COR-L47 (cell line): ENCODE data around the gene HAPLN1.

Source experiments
- DNase-seq: peaks from one replicate; lab custom pipeline; 2025; lab: John Stamatoyannopoulos, UW

HAPLN1 gene

DNA sequence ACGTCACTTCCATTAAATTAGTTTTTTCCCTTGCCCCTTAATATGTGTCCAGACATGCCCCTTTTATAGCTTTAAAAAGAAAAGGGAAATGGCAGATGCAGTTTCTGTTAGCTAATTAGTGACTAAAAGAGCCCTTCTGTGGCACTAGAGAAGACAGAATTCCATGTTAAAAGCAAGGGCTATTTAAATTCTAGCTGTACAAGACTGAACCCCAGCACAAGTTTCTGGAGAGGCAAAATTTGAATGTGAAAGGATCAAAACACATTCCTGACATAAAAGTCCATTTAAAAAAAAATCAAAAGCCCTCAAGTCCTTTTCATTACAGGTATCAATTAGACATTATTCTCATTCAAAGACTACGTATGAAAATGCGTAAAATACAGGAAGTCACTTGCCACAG, 78.7 kb downstream of the HAPLN1 start:
- no peak for DNase-seq

- DNase-seq = no peak
Measured at GRCh38 chr5:83639911-83640310, 80.7 kb downstream of the HAPLN1 start.

GRCh38 chr5:83636156-83636555, 84.5 kb downstream of the HAPLN1 start:
- DNase-seq = no peak

DNA sequence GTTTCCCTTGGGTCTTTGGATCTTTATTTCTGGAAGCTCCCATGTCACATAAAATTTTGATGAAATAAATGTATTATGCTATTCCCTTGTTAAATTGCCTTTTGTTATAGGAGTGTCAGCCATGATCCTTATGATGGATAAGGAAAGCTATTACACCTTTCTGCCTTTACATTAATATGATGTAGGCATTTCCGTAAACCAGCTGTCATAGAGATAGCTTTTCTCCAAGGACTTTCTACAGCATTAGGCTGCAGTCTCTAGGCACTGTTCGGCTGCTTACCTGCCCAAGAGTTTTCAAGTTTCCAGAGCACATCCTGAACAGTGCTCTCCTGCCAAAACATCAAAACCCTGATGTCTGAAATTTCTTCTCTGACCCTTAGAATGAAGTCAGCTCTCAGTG, 87.4 kb downstream of the HAPLN1 start:
- DNase-seq = no peak

DNA sequence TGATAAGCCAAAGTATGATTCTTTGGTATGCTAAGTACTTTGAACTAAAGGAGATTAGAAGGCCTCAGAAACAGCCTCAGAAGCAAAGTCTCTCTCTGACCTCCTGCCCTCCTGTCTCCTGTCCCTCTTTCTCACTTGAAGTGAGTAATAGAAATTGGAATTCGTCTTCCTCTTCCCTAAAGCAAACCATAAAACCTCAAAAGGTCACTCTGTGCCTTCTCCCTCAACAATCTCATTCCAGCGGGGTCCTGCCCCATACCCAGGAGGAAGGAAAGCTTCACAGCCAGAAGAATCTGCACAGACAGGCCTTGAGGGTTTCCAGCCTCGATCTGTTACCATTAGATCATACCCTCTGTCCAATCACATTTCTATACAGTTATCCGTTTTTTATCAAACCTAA, 87.8 kb downstream of the HAPLN1 start:
- DNase-seq = no peak

DNA sequence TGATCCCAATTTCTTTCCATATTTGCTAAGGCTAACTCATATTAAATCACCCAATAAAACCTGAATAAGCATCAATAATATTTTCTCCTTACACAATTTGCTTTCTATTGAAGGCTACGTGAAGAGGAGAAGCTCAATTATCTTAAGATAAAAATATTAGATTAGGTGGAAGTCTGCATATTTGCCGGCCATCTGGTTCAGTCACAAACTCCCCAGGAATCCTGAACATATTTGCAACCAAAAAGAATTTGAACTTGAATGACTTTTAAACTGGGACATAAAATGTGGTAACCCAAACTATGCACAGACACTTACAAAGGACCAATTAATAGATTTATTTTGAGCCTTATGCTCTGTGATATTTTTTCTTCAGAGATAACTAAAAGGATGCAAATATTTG, 92.3 kb downstream of the HAPLN1 start:
- DNase-seq = no peak

GRCh38 chr5:83614841-83615240, 105.8 kb downstream of the HAPLN1 start:
- no peak for DNase-seq

DNA sequence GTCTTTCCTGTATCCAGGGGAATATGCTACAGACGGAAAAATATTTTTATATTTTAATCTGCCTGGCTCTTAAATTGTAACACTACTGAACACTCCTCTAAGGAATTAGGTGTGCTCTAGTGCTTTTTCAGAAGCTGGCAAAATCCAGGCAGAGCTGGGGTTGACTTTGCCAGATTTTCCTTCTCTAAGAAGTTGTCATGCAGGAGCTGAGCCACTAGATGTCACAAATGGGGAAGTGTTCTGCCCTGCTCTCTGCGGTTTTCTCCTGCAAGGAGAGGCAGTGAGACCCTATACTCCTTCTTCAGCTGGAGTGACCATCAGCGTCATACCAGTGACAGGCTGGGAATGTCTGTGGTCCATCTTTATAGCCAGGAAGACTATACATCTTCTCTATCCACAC, 112.5 kb downstream of the HAPLN1 start:
- DNase-seq = peak; percentile 34

DNA sequence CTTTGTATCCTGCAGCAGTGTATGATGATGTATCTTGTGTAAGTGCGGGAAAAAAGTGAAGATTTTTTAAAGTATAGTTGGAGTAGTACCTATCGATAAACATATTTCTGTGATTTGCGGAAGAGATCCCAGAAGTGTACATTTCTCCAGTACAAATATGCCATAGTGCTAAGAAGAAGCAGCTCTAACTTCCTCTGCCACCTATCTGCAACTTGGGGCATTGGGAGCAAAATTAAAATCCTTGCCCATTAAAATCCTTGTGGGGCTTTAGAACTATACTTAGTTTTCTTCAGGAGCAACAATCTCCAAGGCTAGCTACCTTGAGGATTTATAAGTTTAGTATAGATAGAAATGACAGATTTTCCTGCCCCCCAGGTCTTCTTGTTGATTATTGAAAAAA, 125.4 kb downstream of the HAPLN1 start:
- no peak for DNase-seq

- DNase-seq = no peak
Measured at GRCh38 chr5:83590966-83591365, 129.7 kb downstream of the HAPLN1 start.

GRCh38 chr5:83589786-83590185, 130.9 kb downstream of the HAPLN1 start:
- DNase-seq = peak; percentile 21
